SK-N-SH treated with all-trans-retinoic acid at 6 μM for 48 hours (cell line): ENCODE measurements around the gene APOA4.

Experiments used
- GLIS3 ChIP-seq: fragments of 250-450 bp; sonication (Bioruptor Pico); IDR thresholded peaks from 2 replicates; pipeline ENCODE4 v1.5.0; 2020; ENCODE audit warnings: mild to moderate bottlenecking, moderate library complexity
- OSR1 ChIP-seq: fragments of 250-450 bp; sonication (Bioruptor Pico); IDR thresholded peaks from 2 replicates; pipeline ENCODE4 v1.8.0; 2022; ENCODE audit warnings: moderate library complexity, mild to moderate bottlenecking, inconsistent platforms
- PPARA ChIP-seq: fragments of 250-450 bp; sonication (Bioruptor Pico); IDR thresholded peaks from 2 replicates; pipeline ENCODE4 v1.5.0; 2020; ENCODE audit warnings: mild to moderate bottlenecking, borderline replicate concordance
- TOX ChIP-seq: fragments of 250-450 bp; sonication (Bioruptor Pico); IDR thresholded peaks from 2 replicates; pipeline ENCODE4 v1.8.0; 2021; ENCODE audit warnings: mild to moderate bottlenecking, moderate library complexity, borderline replicate concordance
- ZFP3 ChIP-seq: fragments of 250-450 bp; sonication (Bioruptor Pico); IDR thresholded peaks from 2 replicates; pipeline ENCODE4 v1.5.0; 2020; ENCODE audit warnings: mild to moderate bottlenecking, moderate library complexity
- ZNF565 ChIP-seq: fragments of 450-650 bp; formaldehyde crosslinking; conservative IDR thresholded peaks from 2 replicates; pipeline ENCODE4 v1.5.0; 2020; ENCODE audit warnings: low read depth, mild to moderate bottlenecking, moderate library complexity
- ZNF70 ChIP-seq: fragments of 450-650 bp; formaldehyde crosslinking; IDR thresholded peaks from 2 replicates; pipeline ENCODE4 v1.5.0; 2020; ENCODE audit warnings: mild to moderate bottlenecking, moderate library complexity
- ZNF8 ChIP-seq: fragments of 450-650 bp; formaldehyde crosslinking; IDR thresholded peaks from 2 replicates; pipeline ENCODE4 v1.5.0; 2020; ENCODE audit warnings: mild to moderate bottlenecking, moderate library complexity
- TF ChIP-seq, protein P1 (sequence below): fragments of 250-450 bp; sonication (Bioruptor Pico); IDR thresholded peaks from 2 replicates; pipeline ENCODE4 v1.5.1; 2020; ENCODE audit warnings: low read depth, mild to moderate bottlenecking, moderate library complexity
- TF ChIP-seq, protein P2 (sequence below): fragments of 250-450 bp; sonication (Bioruptor Pico); IDR thresholded peaks from 2 replicates; pipeline ENCODE4 v1.8.0; 2020; ENCODE audit warnings: mild to moderate bottlenecking, moderate library complexity, borderline replicate concordance
- TF ChIP-seq, protein P3 (sequence below): fragments of 250-450 bp; sonication (Bioruptor Pico); IDR thresholded peaks from 2 replicates; pipeline ENCODE4 v1.8.0; 2021; ENCODE audit warnings: low read depth, mild to moderate bottlenecking, moderate library complexity, borderline replicate concordance

DNA sequence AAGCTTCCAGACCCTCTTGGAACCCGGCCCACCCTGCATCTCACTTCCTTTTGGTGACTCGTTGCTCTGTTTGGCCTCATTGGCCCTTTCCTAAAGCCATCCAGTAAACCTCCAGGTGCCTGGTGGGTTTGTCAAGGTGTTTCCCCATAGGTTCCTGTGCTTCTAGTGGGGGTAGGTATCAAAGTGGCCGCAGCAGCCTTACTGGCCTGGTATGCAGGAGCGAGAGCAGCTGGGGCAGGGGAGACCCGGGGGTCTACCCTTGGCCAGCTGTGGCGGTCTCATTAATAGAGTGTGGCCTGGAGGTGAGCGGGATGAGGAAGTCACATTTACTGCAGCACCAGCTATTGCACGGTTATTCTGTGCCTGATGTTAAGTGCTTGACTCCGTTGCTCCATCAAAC is 4.1 kb downstream of the APOA4 start:
- TF ChIP-seq OSR1 = no peak
- no peak for TF ChIP-seq ZNF70 (CRISPR knock-in tag)
- TF ChIP-seq, protein P1, sequence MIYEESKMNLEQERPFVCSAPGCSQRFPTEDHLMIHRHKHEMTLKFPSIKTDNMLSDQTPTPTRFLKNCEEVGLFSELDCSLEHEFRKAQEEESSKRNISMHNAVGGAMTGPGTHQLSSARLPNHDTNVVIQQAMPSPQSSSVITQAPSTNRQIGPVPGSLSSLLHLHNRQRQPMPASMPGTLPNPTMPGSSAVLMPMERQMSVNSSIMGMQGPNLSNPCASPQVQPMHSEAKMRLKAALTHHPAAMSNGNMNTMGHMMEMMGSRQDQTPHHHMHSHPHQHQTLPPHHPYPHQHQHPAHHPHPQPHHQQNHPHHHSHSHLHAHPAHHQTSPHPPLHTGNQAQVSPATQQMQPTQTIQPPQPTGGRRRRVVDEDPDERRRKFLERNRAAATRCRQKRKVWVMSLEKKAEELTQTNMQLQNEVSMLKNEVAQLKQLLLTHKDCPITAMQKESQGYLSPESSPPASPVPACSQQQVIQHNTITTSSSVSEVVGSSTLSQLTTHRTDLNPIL (CRISPR knock-in tag) = no peak
- TF ChIP-seq, protein P2, sequence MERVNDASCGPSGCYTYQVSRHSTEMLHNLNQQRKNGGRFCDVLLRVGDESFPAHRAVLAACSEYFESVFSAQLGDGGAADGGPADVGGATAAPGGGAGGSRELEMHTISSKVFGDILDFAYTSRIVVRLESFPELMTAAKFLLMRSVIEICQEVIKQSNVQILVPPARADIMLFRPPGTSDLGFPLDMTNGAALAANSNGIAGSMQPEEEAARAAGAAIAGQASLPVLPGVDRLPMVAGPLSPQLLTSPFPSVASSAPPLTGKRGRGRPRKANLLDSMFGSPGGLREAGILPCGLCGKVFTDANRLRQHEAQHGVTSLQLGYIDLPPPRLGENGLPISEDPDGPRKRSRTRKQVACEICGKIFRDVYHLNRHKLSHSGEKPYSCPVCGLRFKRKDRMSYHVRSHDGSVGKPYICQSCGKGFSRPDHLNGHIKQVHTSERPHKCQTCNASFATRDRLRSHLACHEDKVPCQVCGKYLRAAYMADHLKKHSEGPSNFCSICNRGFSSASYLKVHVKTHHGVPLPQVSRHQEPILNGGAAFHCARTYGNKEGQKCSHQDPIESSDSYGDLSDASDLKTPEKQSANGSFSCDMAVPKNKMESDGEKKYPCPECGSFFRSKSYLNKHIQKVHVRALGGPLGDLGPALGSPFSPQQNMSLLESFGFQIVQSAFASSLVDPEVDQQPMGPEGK (CRISPR knock-in tag) = no peak
- no peak for TF ChIP-seq TOX
- TF ChIP-seq ZNF565 = no peak
- TF ChIP-seq ZNF8 (CRISPR knock-in tag) = no peak
- TF ChIP-seq GLIS3 (CRISPR knock-in tag) = no peak
- no peak for TF ChIP-seq PPARA (CRISPR knock-in tag)
- no peak for TF ChIP-seq ZFP3 (CRISPR knock-in tag)
- TF ChIP-seq, protein P3, sequence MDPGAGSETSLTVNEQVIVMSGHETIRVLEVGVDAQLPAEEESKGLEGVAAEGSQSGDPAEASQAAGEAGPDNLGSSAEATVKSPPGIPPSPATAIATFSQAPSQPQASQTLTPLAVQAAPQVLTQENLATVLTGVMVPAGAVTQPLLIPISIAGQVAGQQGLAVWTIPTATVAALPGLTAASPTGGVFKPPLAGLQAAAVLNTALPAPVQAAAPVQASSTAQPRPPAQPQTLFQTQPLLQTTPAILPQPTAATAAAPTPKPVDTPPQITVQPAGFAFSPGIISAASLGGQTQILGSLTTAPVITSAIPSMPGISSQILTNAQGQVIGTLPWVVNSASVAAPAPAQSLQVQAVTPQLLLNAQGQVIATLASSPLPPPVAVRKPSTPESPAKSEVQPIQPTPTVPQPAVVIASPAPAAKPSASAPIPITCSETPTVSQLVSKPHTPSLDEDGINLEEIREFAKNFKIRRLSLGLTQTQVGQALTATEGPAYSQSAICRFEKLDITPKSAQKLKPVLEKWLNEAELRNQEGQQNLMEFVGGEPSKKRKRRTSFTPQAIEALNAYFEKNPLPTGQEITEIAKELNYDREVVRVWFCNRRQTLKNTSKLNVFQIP (CRISPR knock-in tag) = no peak
